K562 (cell line): Measurements from ENCODE around the gene PRSS56. TPM values are rescaled to one million over a fixed set of nuclear protein-coding genes. Genes with fewer than 3 reads are reported as not detected.

Source experiments
- HDAC1 ChIP-seq, 2 experiments: fragments of 450-650 bp; IDR thresholded peaks; 2 replicates each; pipeline ENCODE4 v1.6.1; 2016 to 2017; ENCODE audit warnings: inconsistent platforms in 1 of 2, mild to moderate bottlenecking in 1 of 2, moderate library complexity in 1 of 2
- HNRNPK ChIP-seq: fragments of 200-400 bp; formaldehyde crosslinking; IDR thresholded peaks from one replicate; pipeline ENCODE4 v1.6.1; 2018; ENCODE audit warnings: mild to moderate bottlenecking, low read depth, low read length; ENCODE audit not compliant: poor library complexity, severe bottlenecking
- IRF9 ChIP-seq: fragments of 450-650 bp; IDR thresholded peaks from 2 replicates; pipeline ENCODE4 v1.6.1; 2016; ENCODE audit warnings: missing biosample characterization, missing genetic modification characterization
- KDM1A ChIP-seq, 2 experiments: fragments of 450-650 bp; IDR thresholded peaks; 2 replicates each; pipeline ENCODE4 v1.6.1; 2016; ENCODE audit warnings: mild to moderate bottlenecking in 2 of 2
- MTF1 ChIP-seq: fragments of 250-450 bp; sonication (Bioruptor Pico); IDR thresholded peaks from 2 replicates; pipeline ENCODE4 v1.9.0; 2021; ENCODE audit warnings: moderate library complexity, mild to moderate bottlenecking, inconsistent platforms, borderline replicate concordance
- REST ChIP-seq, 2 experiments: fragments of 450-650 bp; formaldehyde crosslinking in 1 of 2; IDR thresholded peaks; 2 replicates each; pipeline versions ENCODE4 v1.4.0 to v1.6.1; 2014 to 2020; ENCODE audit warnings: mild to moderate bottlenecking in 2 of 2, borderline replicate concordance in 1 of 2, low read depth in 1 of 2
- XRCC3 ChIP-seq: fragments of 450-650 bp; IDR thresholded peaks from 2 replicates; pipeline ENCODE4 v1.6.1; 2017; ENCODE audit warnings: mild to moderate bottlenecking, moderate library complexity
- polyA plus RNA-seq, 8 experiments: library from polyadenylated mRNA; depleted of rRNA in 4 of 8; stranded (reverse) in 5 of 8; unstranded in 3 of 8; fragments of >200 nt; fragmentation: Nextera tagmentation in 2 of 8; fragmentation: Illumina TruSeq in 1 of 8; extraction: Ambion mirVana in 2 of 8; extraction: Trizol in 1 of 8; gene quantifications; 2 replicates each; pipeline versions ENCODE4 v1.2.1 to v1.2.3, GENCODE V29; 2011 to 2014; ENCODE audit warnings: inconsistent platforms in 1 of 8, missing spikeins in 1 of 8
- total RNA-seq, 7 experiments: library from RNA; depleted of rRNA in 6 of 7; stranded (reverse); fragments of >200 nt in 6 of 7; fragmentation: Illumina TruSeq in 2 of 7; extraction: Trizol in 2 of 7; gene quantifications; 2 replicates each; pipeline versions ENCODE4 v1.2.1 to v1.2.3, GENCODE V29; 2011 to 2021; ENCODE audit warnings: low replicate concordance in 1 of 7

PRSS56 gene
- total and polyA plus RNA-seq, 9 of the 15 experiments (the other 6 are each of a cell fraction or from before 2014, with no cell fraction given), result not detected

- TF ChIP-seq REST (IDR thresholded peaks at IDR 0.05; ENCODE audit: borderline replicate concordance) (peak; percentile 87), REST (CRISPR knock-in tag; IDR thresholded peaks at IDR 0.05; ENCODE audit: low read depth) (0 out of 2 replicates have a peak, but pooled peaks have one; percentile 31), IRF9 (tag) (no peak), KDM1A (IDR thresholded peaks at IDR 0.05) (peak; percentile 61 to 81; a peak in 3 of 4 replicates), HNRNPK (no peak), HDAC1 (IDR thresholded peaks at IDR 0.05) (0 out of 4 replicates have a peak, but pooled peaks of 1 of the 2 experiments have one; percentile 31), MTF1 (CRISPR knock-in tag) (no peak), XRCC3 (no peak)
Observed at GRCh38 chr2:232550354-232551249, 30.4 kb downstream of the PRSS56 start, which contains the start of the genes EIF4E2 and TIGD1 (continued).
